MCF 10A (cell line): ENCODE data around the gene LRP2BP. TPM values are rescaled to one million over a fixed set of nuclear protein-coding genes. Genes with fewer than 3 reads are reported as not detected.

Experiments
- BruUV-seq: library from RNA; stranded (reverse); fragments of 400-500 nt; replicated peaks from 2 replicates; lab custom pipeline; 2021; lab: Mats Ljungman, UMichigan
- CTCF ChIA-PET: fragments of 300-600 bp; sonication (Branson Sonifier 250); formaldehyde crosslinking; extraction: SDS; loops from one replicate; lab custom pipeline; 2021; ENCODE audit warnings: antibody characterized with exemption, inconsistent platforms; lab: Yijun Ruan, JAX
- POLR2A ChIA-PET: fragments of 300-600, 350-650 bp; sonication (Branson Sonifier 250); formaldehyde crosslinking; extraction: SDS; loops from one replicate; lab custom pipeline; 2020; ENCODE audit warnings: antibody characterized with exemption, inconsistent platforms; lab: Yijun Ruan, JAX
- DNase-seq: peaks from one replicate; pipeline ENCODE4 v3.0.0-alpha.2; 2018; ENCODE audit not compliant: unreplicated experiment
- H3K27ac Mint-ChIP-seq: one replicate; pipeline ENCODE4 v1.8.0; 2022; ENCODE audit warnings: mild to moderate bottlenecking, low read depth, mixed read lengths; ENCODE audit not compliant: unreplicated experiment
- H3K27me3 Mint-ChIP-seq: one replicate; pipeline ENCODE4 v1.8.0; 2022; ENCODE audit warnings: mixed read lengths; ENCODE audit not compliant: insufficient read depth, unreplicated experiment
- H3K36me3 Mint-ChIP-seq: one replicate; pipeline ENCODE4 v1.8.0; 2022; ENCODE audit warnings: mild to moderate bottlenecking, moderate library complexity, mixed read lengths; ENCODE audit not compliant: insufficient read depth, unreplicated experiment
- H3K4me1 Mint-ChIP-seq: one replicate; pipeline ENCODE4 v1.8.0; 2022; ENCODE audit warnings: mixed read lengths; ENCODE audit not compliant: insufficient read depth, unreplicated experiment
- H3K4me3 Mint-ChIP-seq: one replicate; pipeline ENCODE4 v1.8.0; 2022; ENCODE audit warnings: mild to moderate bottlenecking, moderate library complexity, mixed read lengths; ENCODE audit not compliant: unreplicated experiment
- H3K9me3 Mint-ChIP-seq: one replicate; pipeline ENCODE4 v1.8.0; 2022; ENCODE audit warnings: mixed read lengths; ENCODE audit not compliant: unreplicated experiment
- intact Hi-C: fragments of 100-400 bp; cut with micrococcal nuclease; formaldehyde crosslinking; loops from 2 replicates; pipeline ENCODE4 v1.14.1; 2022
- total RNA-seq: library from RNA; stranded (reverse); gene quantifications from 2 replicates; pipeline ENCODE4 v1.2.3, GENCODE V29; 2022
- TF ChIP-seq, protein P1 (sequence below): fragments of 200-600 bp; IDR thresholded peaks from one replicate; pipeline ENCODE4 v1.8.0; 2022; ENCODE audit warnings: antibody characterized with exemption, mild to moderate bottlenecking; ENCODE audit not compliant: unreplicated experiment

The LRP2BP gene
- total RNA-seq, 1 experiment from 2014 or later, result 0.70 TPM

DNA sequence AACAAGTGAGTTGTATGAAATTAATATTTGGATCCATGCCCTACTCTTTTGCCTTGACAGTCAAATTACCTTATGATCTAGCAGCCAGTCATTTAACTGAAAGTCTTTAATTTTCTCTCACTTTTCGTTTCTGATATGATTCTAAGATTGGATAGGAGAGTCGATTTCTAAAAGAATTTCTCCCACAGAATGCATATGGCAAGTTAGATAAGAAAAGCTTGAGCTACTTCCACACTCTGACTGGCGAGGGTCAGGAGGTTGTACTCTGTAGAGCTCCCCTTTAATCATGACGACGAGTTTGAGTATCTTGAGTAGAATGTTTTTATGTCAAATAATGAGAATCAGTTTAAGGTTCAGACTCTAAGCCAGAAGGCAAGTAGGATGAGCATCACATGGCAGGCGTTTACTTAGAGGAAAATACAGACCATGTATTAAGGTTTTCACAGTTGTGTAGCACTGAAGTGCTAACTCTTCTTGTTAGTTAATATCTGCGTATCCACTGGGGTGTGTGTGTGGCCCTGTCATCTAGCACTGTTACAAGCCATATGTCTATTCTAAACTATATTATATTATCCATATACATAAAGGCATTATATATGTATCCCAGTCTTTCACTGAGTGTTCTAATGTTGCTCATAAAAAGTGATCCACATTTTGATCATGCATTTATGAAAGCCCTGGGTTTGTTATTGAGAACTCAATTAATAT lies 37.8 kb downstream of the LRP2BP start:
- H3K4me3 Mint-ChIP-seq, result no peak overlapping the region
- CTCF ChIA-PET, result no interaction called here
- POLR2A ChIA-PET, result interaction anchor here (1.7 kb wide), 1 partner anchor 153 kb away, joined by 3 read pairs; no protein-coding TSS in a partner anchor
- no peak overlapping the region for H3K27ac Mint-ChIP-seq
- H3K9me3 Mint-ChIP-seq, result no peaks in the 10 kb centered on the region
- intact Hi-C loops, result no loop called here
- DNase-seq, result no peak
- no peaks in the 10 kb centered on the region for H3K4me1 Mint-ChIP-seq
- H3K27me3 Mint-ChIP-seq, result no peaks in the 10 kb centered on the region
- BruUV-seq, result no TSS peak
- peaks cover 3% of the 10 kb centered on the region for H3K36me3 Mint-ChIP-seq
- TF ChIP-seq, protein P1, sequence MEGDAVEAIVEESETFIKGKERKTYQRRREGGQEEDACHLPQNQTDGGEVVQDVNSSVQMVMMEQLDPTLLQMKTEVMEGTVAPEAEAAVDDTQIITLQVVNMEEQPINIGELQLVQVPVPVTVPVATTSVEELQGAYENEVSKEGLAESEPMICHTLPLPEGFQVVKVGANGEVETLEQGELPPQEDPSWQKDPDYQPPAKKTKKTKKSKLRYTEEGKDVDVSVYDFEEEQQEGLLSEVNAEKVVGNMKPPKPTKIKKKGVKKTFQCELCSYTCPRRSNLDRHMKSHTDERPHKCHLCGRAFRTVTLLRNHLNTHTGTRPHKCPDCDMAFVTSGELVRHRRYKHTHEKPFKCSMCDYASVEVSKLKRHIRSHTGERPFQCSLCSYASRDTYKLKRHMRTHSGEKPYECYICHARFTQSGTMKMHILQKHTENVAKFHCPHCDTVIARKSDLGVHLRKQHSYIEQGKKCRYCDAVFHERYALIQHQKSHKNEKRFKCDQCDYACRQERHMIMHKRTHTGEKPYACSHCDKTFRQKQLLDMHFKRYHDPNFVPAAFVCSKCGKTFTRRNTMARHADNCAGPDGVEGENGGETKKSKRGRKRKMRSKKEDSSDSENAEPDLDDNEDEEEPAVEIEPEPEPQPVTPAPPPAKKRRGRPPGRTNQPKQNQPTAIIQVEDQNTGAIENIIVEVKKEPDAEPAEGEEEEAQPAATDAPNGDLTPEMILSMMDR, result no peak

GRCh38 chr4:185357211-185357610 lies 38.5 kb downstream of the LRP2BP start:
- TF ChIP-seq, protein P1, result no peak
- Mint-ChIP-seq H3K27ac (no peak overlapping the region), H3K4me1 (no peaks in the 10 kb centered on the region), H3K9me3 (no peaks in the 10 kb centered on the region), H3K36me3 (no peaks in the 10 kb centered on the region), H3K4me3 (no peak overlapping the region), H3K27me3 (no peaks in the 10 kb centered on the region)
- no peak for DNase-seq
- POLR2A ChIA-PET, result interaction anchor here (1.7 kb wide), 1 partner anchor 153 kb away, joined by 3 read pairs; no protein-coding TSS in a partner anchor
- BruUV-seq, result no TSS peak
- CTCF ChIA-PET, result interaction anchor here (0.5 kb wide), 1 partner anchor 92 kb away, joined by 3 read pairs; no protein-coding TSS in a partner anchor
- intact Hi-C loops, result no loop called here

GRCh38 chr4:185352741-185353140 lies 43.0 kb downstream of the LRP2BP start:
- intact Hi-C loops, result no loop called here
- BruUV-seq, result no TSS peak
- Mint-ChIP-seq H3K27ac (no peak overlapping the region), H3K36me3 (peaks cover 7% of the 10 kb centered on the region), H3K9me3 (no peaks in the 10 kb centered on the region), H3K4me1 (no peaks in the 10 kb centered on the region), H3K4me3 (no peak overlapping the region), H3K27me3 (no peaks in the 10 kb centered on the region)
- no peak for DNase-seq
- CTCF ChIA-PET, result no interaction called here
- TF ChIP-seq, protein P1, result no peak
- POLR2A ChIA-PET, result interaction anchor here (0.9 kb wide), 1 partner anchor 50 kb away, joined by 3 read pairs; no protein-coding TSS in a partner anchor

GRCh38 chr4:185352202-185352601 lies 43.5 kb downstream of the LRP2BP start:
- ChIA-PET POLR2A (no interaction called here), CTCF (no interaction called here)
- Mint-ChIP-seq H3K4me1 (no peaks in the 10 kb centered on the region), H3K36me3 (peaks cover 11% of the 10 kb centered on the region), H3K27me3 (no peaks in the 10 kb centered on the region), H3K9me3 (no peaks in the 10 kb centered on the region), H3K4me3 (no peak overlapping the region), H3K27ac (no peak overlapping the region)
- no peak for DNase-seq
- TF ChIP-seq, protein P1, result no peak
- BruUV-seq, result no TSS peak
- intact Hi-C loops, result no loop called here
